PC-9 (cell line): Measurements from ENCODE around the gene AQP2.

Experiments used
- CTCF ChIP-seq: fragments of 200-600 bp; sonication (generic); conservative IDR thresholded peaks from 2 replicates; pipeline ENCODE4 v1.6.1; 2017; ENCODE audit warnings: mixed run types, antibody characterized with exemption, mild to moderate bottlenecking, moderate library complexity
- EZH2 ChIP-seq: fragments of 200-600 bp; sonication (generic); IDR thresholded peaks from 2 replicates; pipeline ENCODE4 v1.8.0; 2017; ENCODE audit warnings: antibody characterized with exemption, low read depth

- TF ChIP-seq CTCF = no peak
- no peak for TF ChIP-seq EZH2
These were observed 26.0 kb downstream of the AQP2 start for GRCh38 chr12:49976557-49976956.
